Measurements from ENCODE around the gene WDR81.
"Not testable (repeated sequence)": the region's sequence is repeated elsewhere in the genome, so short reads cannot be mapped to it uniquely, and the experiment has no call there.

WDR81 gene

DNA sequence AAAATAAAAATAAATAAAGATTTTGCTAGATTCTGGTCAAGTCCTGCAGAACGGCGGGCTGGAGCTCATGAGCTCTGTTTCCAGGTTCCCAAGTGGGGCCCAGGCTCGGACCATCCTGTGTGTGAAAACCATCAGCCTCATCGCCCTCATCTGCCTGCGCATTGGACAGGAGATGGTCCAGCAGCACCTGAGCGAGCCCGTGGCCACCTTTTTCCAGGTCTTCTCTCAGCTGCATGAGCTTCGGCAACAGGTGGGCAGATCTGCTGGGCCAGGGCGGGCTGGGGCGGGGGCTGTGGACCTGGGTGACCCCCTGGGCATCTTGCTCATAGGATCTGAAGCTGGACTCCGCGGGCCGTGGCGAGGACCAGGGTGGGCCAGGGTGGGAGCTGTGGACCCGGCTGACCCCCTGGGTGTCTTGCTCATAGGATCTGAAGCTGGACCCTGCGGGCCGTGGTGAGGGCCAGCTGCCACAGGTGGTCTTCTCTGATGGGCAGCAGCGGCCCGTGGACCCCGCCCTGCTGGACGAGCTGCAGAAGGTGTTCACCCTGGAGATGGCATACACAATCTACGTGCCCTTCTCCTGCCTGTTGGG is 7.8 kb downstream of the WDR81 start:
- DNase-seq = no peak

DNA sequence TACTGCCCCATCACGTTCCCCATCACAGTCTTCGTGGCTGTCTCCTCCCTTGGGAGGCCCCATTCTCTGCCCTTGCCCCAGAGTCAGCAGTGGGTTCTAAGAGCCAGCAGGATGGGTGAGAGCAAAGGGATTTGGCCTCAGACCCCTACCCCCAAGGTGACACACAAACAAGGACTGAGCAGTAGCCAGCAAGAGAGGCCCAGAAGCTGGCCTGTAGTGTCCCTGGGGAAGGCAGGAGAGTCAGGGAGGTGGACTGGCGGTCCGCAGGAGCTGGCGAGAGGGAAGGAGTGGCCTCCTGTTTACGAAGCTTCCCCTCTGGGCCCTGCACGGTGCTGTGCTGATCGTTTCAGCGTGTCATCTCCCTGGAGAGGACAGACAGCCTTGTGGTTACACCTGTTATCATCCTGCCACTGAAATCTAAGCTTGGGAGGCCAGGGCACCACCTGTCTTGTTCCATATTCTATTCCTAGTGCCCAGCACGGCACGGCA is 8.4 kb downstream of the WDR81 start:
- DNase-seq = no peak

GRCh38 chr17:1733759-1734158 is 9.3 kb downstream of the WDR81 start:
- DNase-seq = no peak

GRCh38 chr17:1735418-1735817 is 10.9 kb downstream of the WDR81 start:
- no peak for DNase-seq

DNA sequence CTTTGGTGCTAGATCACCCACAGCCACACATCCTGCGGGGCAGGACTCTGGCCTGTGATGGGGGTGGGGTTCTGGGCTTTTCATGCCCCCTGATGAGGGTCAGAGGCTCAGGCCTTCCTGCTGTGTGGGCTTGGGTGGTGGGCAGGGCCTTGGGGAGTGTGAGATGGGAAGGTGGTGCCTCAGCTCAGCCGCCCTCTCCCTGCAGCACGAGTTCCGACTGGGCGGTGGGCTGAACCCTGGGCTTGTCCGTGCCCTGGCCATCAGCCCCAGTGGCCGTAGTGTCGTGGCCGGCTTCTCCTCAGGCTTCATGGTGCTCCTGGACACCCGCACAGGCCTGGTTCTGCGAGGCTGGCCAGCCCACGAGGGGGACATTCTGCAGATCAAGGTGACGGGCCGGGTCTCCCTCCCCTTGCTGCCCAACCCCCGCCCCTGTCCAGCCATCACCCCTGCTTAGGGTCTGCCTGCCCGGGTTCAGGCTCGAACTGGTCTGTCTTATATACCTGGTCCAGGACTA is 11.4 kb downstream of the WDR81 start:
- no peak for DNase-seq

GRCh38 chr17:1736348-1737281 is 12.1 kb downstream of the WDR81 start:
- peak; percentile 70 for DNase-seq

DNA sequence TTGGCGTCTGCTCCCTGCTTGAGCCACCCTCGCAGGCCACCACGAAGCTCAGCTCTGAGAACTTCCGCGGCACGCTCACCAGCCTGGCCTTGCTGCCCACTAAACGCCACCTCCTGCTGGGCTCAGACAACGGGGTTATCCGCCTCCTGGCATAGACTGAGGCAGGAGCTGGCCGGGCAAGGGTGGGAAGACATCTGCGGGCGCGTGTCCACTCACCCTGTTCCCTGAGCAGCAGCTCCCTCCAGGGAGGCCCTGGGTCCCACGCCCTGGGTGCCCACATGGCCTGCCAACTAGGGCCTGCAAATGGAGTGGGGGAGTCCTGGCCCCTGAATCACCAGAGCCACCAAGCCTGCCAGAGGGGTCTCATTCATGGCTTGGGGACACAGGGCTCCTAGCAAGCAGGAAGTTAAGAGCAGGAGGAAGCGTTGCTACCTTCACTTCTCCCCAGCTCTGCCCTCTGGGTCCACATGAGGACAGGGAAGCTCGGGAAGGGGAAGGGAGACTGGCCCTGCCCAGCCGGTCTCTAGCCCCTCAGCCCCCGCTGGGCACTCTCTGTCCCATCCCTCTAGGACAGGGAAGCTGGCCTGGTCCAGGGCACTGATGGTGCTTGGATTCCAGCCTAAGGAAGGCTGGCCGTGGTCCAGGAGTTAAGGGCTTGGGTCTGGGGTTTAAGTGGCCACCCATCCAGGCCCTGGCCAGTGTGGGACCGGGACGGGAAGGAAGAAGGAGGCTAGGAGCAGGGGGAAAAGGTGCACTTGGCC is 13.2 kb downstream of the WDR81 start:
- no peak for DNase-seq

DNA sequence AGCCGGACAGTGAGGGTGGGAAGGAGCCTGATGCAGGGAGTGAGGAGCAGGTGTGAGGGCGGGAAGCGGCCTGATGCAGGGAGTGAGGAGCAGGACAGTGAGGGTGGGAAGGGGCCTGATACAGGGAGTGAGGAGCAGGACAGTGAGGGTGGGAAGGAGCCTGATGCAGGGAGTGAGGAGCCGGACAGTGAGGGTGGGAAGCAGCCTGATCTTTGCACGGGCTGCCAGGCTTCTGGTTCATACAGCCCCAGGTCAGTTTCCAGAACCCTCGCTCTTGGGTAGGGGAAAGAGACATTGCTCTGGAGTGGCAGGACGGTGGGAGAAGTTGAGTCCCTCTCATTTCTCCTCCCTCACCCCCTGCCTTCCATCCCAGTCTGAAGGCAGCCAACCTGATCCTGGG is 17.4 kb downstream of the WDR81 start:
- not testable (repeated sequence) for DNase-seq

DNA sequence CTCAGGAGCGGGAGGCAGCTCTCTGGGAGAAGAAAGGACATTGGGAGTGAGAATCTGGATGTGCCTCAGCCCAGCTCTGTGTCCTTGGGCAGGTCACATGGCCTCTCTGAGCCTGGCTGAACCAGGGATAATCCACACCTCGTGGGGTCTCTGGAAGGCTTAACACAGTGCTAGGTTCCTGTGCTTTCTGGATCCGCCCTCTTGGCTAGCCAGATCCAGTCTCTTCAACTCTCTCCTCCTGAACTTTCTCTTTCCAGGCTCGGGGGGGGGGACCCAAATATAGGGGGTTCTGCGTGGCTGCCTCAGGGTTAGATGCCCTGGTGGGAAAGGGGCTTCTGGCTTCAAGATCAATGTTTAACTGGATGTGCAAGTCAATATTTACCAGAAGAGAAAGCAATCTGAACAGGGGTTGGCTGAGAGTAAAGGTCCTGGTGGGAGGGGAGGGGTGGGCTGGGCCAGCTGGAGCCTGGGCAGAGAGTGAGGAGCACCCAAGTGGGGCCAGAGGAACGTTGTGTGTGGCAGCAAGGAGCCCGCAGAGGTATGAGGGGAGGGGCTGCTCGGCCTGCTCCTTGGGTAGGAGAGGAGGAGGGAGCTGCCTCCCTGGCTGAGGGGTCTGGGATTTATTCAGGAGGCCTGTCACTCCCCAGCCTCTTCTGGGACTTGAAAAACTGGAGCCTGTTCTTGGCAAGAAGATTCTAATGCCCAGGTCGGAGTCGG is 18.0 kb downstream of the WDR81 start, which contains the start of gene SERPINF2:
Gene SERPINF2 (plus strand): TSS at position 501 of the 717 bp plus-strand sequence. CDS start 2,125 bp downstream, outside the sequence.
- no peak for DNase-seq

DNA sequence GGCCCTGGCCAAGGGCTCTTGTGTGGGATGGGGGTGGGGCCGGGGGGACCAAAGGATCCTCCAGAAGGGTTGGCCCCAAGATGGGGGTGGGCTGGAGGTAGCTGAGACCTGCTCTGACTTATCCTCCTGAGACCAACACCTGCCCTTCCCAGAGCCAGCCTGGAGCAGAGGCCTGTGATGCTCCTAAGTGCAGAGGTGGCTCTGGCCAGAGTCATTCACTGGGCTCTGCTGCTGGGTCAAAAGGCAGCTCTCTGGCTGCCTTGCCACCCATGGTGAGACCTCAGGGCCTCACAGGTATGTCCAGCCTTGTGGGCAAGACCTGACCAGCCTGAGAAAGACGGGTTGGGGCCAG is 18.6 kb downstream of the WDR81 start:
- DNase-seq = no peak

GRCh38 chr17:1744551-1745512 is 20.3 kb downstream of the WDR81 start:
- DNase-seq = no peak

DNA sequence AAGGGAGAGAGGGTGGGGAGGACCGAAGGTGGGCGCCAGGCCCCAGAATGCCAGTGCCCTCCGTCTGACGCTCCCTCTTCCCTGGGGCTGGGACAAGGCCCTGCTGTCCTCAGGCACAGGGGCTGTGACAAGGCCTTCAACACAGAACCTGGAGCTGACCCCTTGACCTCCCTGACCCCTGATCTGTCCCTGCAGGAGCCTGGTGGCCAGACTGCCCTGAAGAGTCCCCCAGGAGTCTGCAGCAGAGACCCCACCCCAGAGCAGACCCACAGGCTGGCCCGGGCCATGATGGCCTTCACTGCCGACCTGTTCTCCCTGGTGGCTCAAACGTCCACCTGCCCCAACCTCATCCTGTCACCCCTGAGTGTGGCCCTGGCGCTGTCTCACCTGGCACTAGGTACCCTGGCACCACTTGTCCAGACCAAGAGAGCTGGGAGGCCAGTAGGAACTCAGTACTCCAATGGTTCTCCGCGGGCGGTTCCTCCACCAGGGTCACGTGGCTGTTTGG is 21.1 kb downstream of the WDR81 start:
- DNase-seq = no peak

- DNase-seq = no peak
Observed at GRCh38 chr17:1746975-1747543, 22.6 kb downstream of the WDR81 start.

- DNase-seq = no peak
Observed at GRCh38 chr17:1750628-1751027, 26.1 kb downstream of the WDR81 start.

- peak; percentile 32 for DNase-seq
Observed at GRCh38 chr17:1752425-1753262, 28.1 kb downstream of the WDR81 start.

GRCh38 chr17:1753767-1754429 is 29.4 kb downstream of the WDR81 start:
- DNase-seq = no peak

- no peak for DNase-seq
Observed at GRCh38 chr17:1754430-1755112, 30.1 kb downstream of the WDR81 start.

- DNase-seq = no peak
Observed at GRCh38 chr17:1755252-1755826, 30.8 kb downstream of the WDR81 start.
